Epithelial cell of esophagus (primary cell): ENCODE data around the gene LPP.

ENCODE experiments used
- DNase-seq: peaks from one replicate; pipeline ENCODE4 v3.0.0; 2010; ENCODE audit warnings: low read depth
- H3K4me3 ChIP-seq: 2 replicates; pipeline ENCODE4 v1.5.1; 2011; ENCODE audit warnings: mild to moderate bottlenecking, low read length, control low read depth
- CTCF ChIP-seq: IDR thresholded peaks from 2 replicates; pipeline ENCODE4 v1.5.1; 2011; ENCODE audit warnings: low read depth, mild to moderate bottlenecking, low read length, control low read depth, inconsistent platforms; ENCODE audit not compliant: insufficient read depth; ENCODE audit errors: missing control alignments

LPP gene

GRCh38 chr3:188448813-188449212 is 294.9 kb downstream of the LPP start:
- no peak for TF ChIP-seq CTCF
- DNase-seq: no peak
- H3K4me3 ChIP-seq: no peak overlapping the region

GRCh38 chr3:188449421-188449820 is 295.5 kb downstream of the LPP start:
- DNase-seq: no peak
- TF ChIP-seq CTCF: no peak
- H3K4me3 ChIP-seq: no peak overlapping the region

GRCh38 chr3:188452158-188452772 is 298.3 kb downstream of the LPP start:
- DNase-seq: no peak

GRCh38 chr3:188453431-188454384 is 299.8 kb downstream of the LPP start:
- no peak for DNase-seq
- H3K4me3 ChIP-seq: no peak overlapping the region
- TF ChIP-seq CTCF: no peak

More at GRCh38 chr3:188452158-188452772, 298.3 kb downstream of the LPP start:
- H3K4me3 ChIP-seq: no peak overlapping the region
- no peak for TF ChIP-seq CTCF

- DNase-seq: no peak
- no peak overlapping the region for H3K4me3 ChIP-seq
- no peak for TF ChIP-seq CTCF
These were observed 301.8 kb downstream of the LPP start for GRCh38 chr3:188455748-188456147.

- no peak for DNase-seq
- TF ChIP-seq CTCF: no peak
- H3K4me3 ChIP-seq: no peak overlapping the region
These were observed 304.8 kb downstream of the LPP start for GRCh38 chr3:188458756-188459155.
